ENCODE data around the gene AP1S1.
"Not testable (repeated sequence)": the region's sequence is repeated elsewhere in the genome, so short reads cannot be mapped to it uniquely, and the experiment has no call there.

Gene AP1S1

DNA sequence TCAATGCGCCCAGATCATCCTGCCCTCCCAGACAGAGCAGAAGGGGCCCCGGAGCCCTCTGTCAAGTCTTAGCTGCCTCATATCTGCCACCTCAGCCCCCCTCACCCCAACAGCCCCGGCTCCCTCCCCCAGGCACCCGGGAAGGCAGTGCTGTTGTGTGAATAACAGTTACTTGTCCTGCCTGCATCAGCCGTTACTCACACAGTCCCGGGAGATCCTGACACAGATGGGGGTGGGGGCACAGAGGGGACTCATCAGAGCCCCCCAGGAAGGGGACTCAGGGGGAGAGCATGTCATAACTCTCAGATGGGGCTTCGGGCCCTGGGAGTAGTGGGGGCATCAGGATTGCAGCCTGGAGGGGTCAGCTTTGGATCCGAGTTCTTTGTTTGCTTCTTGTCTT lies 39.8 kb upstream of the AP1S1 start:
- no peaks in the 10 kb centered on the region for H3K4me1 ChIP-seq (ENCODE audit: control insufficient read depth, insufficient read depth, low read length)
- DNase-seq (ENCODE audit: low read depth, low spot score), result no peak
- no peaks in the 10 kb centered on the region for H3K9me3 ChIP-seq (ENCODE audit: control insufficient read depth, insufficient read depth, low read length)
- no peaks in the 10 kb centered on the region for H3K27me3 ChIP-seq (ENCODE audit: control insufficient read depth, insufficient read depth, low read length)
- no CpG with 5 or more reads among the region's 8 CpGs for WGBS (ENCODE audit: insufficient coverage, insufficient read length)
- H3K4me3 ChIP-seq (ENCODE audit: low read length), result no peak overlapping the region
- H3K27ac ChIP-seq (ENCODE audit: low read length), result no peak overlapping the region
- H3K36me3 ChIP-seq (ENCODE audit: control insufficient read depth, insufficient read depth, low read length), result no peaks in the 10 kb centered on the region

DNA sequence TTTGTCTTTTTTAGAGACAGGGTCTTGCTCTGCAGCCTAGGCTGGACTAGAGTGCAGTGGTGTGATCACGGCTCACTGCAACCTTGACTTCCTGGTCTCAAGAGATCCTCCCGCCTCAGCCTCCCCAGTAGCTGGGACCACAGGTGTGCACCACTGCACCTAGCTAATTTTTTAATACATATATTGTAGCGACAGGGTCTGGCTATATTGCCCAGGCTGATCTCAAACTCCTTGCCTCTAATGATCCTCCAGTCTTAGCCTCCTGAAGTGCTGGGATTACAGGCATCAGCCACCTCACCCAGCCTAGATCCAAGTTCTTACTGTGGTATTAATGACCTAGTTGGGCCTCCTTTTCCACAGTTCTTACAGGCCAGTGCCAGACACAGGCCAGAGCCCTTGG lies 39.1 kb upstream of the AP1S1 start:
- Histone ChIP-seq H3K27ac (ENCODE audit: low read length) (no peak overlapping the region), H3K4me1 (ENCODE audit: control insufficient read depth, insufficient read depth, low read length) (0 out of 2 replicates have a peak, but pooled peaks cover 2% of the 10 kb centered on the region), H3K27me3 (ENCODE audit: control insufficient read depth, insufficient read depth, low read length) (no peaks in the 10 kb centered on the region), H3K4me3 (ENCODE audit: low read length) (no peak overlapping the region), H3K9me3 (ENCODE audit: control insufficient read depth, insufficient read depth, low read length) (no peaks in the 10 kb centered on the region), H3K36me3 (ENCODE audit: control insufficient read depth, insufficient read depth, low read length) (no peaks in the 10 kb centered on the region)
- no CpG with 5 or more reads among the region's 3 CpGs for WGBS (ENCODE audit: insufficient coverage, insufficient read length)
- no peak for DNase-seq (ENCODE audit: low read depth, low spot score)

DNA sequence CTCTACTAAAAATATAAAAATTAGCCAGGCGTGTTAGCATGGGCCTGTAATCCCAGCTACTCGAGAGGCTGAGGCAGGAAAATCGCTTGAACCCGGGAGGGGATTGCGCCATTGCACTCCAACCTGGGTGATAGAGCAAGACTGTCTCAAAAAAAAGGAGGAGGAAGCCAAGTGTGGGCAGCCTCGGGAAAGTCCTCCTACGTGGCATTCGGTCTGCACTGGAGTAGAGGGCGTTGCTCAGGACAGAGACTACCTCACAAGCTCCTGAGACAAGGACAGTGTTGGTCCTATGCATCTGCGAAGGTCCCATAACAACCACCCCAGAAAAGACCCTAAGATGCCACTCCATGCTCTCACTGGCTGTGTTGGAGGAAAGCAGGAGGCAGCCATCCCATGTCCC lies 37.4 kb upstream of the AP1S1 start:
- Histone ChIP-seq H3K27ac (ENCODE audit: low read length) (no peak overlapping the region), H3K27me3 (ENCODE audit: control insufficient read depth, insufficient read depth, low read length) (no peaks in the 10 kb centered on the region), H3K9me3 (ENCODE audit: control insufficient read depth, insufficient read depth, low read length) (no peaks in the 10 kb centered on the region), H3K4me3 (ENCODE audit: low read length) (no peak overlapping the region), H3K36me3 (ENCODE audit: control insufficient read depth, insufficient read depth, low read length) (no peaks in the 10 kb centered on the region), H3K4me1 (ENCODE audit: control insufficient read depth, insufficient read depth, low read length) (0 out of 2 replicates have a peak, but pooled peaks cover 3% of the 10 kb centered on the region)
- no CpG with 5 or more reads among the region's 10 CpGs for WGBS (ENCODE audit: insufficient coverage, insufficient read length)
- no peak for DNase-seq (ENCODE audit: low read depth, low spot score)

DNA sequence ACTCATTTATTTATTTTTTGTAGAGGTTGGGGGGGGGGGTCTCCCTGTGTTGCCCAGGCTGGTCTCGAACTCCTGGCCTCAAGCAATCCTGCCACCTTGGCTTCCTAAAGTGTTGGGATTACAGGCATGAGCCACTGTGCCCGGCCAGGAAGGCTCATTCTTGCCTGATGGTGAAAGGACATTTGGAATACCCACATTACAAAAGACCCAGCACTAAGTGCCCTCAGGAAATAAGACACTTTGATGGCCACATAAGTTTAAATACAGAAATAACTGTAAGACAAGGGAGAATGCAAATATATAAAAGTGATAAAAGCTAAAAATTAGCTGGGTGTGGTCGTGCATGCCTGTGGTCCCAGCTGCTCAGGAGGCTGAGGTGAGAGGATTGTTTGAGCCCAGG lies 35.4 kb upstream of the AP1S1 start:
- H3K4me1 ChIP-seq (ENCODE audit: control insufficient read depth, insufficient read depth, low read length), result 0 out of 2 replicates have a peak, but pooled peaks cover 4% of the 10 kb centered on the region
- H3K27ac ChIP-seq (ENCODE audit: low read length), result no peak overlapping the region
- H3K4me3 ChIP-seq (ENCODE audit: low read length), result no peak overlapping the region
- whole genome bisulfite sequencing (ENCODE audit: insufficient coverage, insufficient read length), result no CpG with 5 or more reads among the region's 3 CpGs
- DNase-seq (ENCODE audit: low read depth, low spot score), result no peak
- no peaks in the 10 kb centered on the region for H3K9me3 ChIP-seq (ENCODE audit: control insufficient read depth, insufficient read depth, low read length)
- H3K27me3 ChIP-seq (ENCODE audit: control insufficient read depth, insufficient read depth, low read length), result no peaks in the 10 kb centered on the region
- H3K36me3 ChIP-seq (ENCODE audit: control insufficient read depth, insufficient read depth, low read length), result no peaks in the 10 kb centered on the region

DNA sequence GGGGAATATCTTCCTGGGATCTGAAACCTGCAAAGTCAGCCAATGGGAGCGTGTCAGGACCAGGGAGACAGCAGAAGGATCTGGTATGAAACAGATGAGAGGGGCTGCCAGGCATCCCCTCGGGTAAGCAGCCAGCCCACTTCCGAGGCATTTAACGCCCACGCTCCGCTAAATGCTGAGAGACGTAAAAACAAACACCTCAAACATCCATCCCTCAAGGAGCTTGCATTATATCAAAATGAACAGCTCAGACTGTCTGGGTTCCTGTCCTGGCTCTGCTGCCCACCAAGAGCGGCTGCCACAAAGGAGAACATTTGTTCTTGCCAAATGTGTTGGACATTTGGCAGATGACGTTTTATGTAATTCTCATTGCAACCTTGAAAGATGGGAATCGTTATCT lies 34.4 kb upstream of the AP1S1 start:
- Histone ChIP-seq H3K36me3 (ENCODE audit: control insufficient read depth, insufficient read depth, low read length) (no peaks in the 10 kb centered on the region), H3K27me3 (ENCODE audit: control insufficient read depth, insufficient read depth, low read length) (no peaks in the 10 kb centered on the region), H3K9me3 (ENCODE audit: control insufficient read depth, insufficient read depth, low read length) (no peaks in the 10 kb centered on the region), H3K4me1 (ENCODE audit: control insufficient read depth, insufficient read depth, low read length) (0 out of 2 replicates have a peak, but pooled peaks cover 4% of the 10 kb centered on the region), H3K27ac (ENCODE audit: low read length) (no peak overlapping the region), H3K4me3 (ENCODE audit: low read length) (no peak overlapping the region)
- no CpG with 5 or more reads among the region's 10 CpGs for WGBS (ENCODE audit: insufficient coverage, insufficient read length)
- DNase-seq (ENCODE audit: low read depth, low spot score), result no peak

DNA sequence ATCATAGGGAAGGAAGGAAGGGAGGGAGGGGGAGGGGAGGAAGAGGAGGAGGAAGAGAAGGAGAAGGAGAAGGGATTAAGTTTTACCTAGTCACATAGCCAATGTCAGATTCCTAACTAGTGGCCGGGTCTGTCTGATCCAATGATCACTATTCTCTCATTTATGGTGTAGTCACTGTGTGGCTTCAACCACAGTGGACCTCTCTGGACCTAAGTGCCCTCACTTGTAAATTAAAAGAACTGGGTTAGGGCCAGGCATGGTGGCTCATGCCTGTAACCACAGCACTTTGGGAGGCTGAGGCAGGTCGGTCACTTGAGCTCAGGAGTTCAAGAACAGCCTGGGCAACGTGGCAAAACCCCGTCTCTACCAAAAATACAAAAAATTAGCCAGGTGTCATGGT lies 34.0 kb upstream of the AP1S1 start:
- H3K4me1 ChIP-seq (ENCODE audit: control insufficient read depth, insufficient read depth, low read length), result 0 out of 2 replicates have a peak, but pooled peaks cover 4% of the 10 kb centered on the region
- WGBS (ENCODE audit: insufficient coverage, insufficient read length), result no CpG with 5 or more reads among the region's 4 CpGs
- DNase-seq (ENCODE audit: low read depth, low spot score), result no peak
- no peak overlapping the region for H3K27ac ChIP-seq (ENCODE audit: low read length)
- H3K27me3 ChIP-seq (ENCODE audit: control insufficient read depth, insufficient read depth, low read length), result no peaks in the 10 kb centered on the region
- H3K9me3 ChIP-seq (ENCODE audit: control insufficient read depth, insufficient read depth, low read length), result no peaks in the 10 kb centered on the region
- no peak overlapping the region for H3K4me3 ChIP-seq (ENCODE audit: low read length)
- H3K36me3 ChIP-seq (ENCODE audit: control insufficient read depth, insufficient read depth, low read length), result no peaks in the 10 kb centered on the region

DNA sequence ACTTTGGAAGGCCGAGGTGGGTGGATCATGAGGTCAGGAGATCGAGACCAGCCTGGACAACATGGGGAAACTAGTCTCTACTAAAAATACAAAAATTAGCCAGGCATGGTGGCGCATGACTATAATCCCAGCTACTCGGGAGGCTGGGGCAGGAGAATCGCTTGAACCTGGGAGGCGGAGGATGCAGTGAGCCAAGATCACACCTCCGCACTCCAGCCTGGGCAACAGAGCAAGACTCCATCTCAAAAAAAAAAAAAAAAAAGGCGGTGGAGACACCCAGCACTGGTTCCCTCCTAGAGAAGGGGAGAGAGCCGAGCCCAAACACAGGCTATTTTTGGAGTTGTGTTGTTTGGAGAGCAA lies 32.7 kb upstream of the AP1S1 start:
- H3K27ac ChIP-seq (ENCODE audit: low read length); H3K9me3 ChIP-seq (ENCODE audit: control insufficient read depth, insufficient read depth, low read length); H3K36me3 ChIP-seq (ENCODE audit: control insufficient read depth, insufficient read depth, low read length); H3K4me1 ChIP-seq (ENCODE audit: control insufficient read depth, insufficient read depth, low read length); DNase-seq (ENCODE audit: low read depth, low spot score); H3K27me3 ChIP-seq (ENCODE audit: control insufficient read depth, insufficient read depth, low read length); H3K4me3 ChIP-seq (ENCODE audit: low read length): not testable (repeated sequence)
- WGBS (ENCODE audit: insufficient coverage, insufficient read length), result no CpG with 5 or more reads among the region's 9 CpGs

DNA sequence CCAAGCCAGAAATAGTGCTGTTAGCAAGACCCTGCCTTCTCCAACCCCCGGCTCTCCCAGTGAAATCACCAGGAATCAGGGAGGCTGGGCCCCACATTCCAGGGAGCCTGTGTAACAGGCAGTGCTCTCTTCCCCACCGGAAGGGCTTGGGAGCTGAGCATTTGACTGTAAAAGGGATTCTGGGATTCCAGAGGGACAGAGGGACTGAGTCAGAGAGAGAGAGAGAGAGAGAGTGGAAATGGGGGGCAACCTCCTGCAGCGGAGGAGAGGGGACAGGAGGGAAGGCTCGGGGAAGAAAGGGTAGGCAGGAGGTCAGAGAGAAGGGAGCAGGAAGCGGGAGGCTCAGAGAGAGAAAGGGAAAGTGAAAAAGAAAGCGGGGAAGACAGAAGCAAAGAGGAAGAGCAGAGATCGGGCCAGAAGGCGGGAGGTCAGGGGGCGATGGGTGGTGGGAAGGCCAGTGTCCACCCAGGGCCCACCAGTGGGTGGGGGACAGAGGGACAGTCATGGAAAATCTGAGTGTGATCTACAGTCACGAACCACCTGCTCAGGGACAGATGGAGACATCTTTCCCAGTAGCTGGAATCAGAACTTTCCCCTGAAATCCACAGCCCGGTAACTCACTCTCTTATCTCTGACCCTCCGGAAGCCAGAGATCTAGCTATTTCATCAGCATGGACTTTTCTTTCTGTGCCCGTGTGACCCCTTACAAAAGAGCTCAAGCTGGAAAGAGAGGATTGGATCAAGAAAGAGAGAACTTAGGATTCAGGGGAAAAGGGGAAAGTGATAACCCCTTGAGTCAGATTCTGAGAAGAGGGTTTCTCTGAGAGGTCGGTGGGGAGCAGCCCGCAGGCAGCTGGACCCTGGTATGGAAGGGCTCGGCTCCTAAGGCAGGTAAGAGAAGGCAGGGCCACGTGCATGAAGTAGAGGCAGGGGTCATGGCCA lies 32.0 kb upstream of the AP1S1 start:
- Histone ChIP-seq H3K4me3 (ENCODE audit: low read length) (no peak overlapping the region), H3K27ac (ENCODE audit: low read length) (no peak overlapping the region), H3K9me3 (ENCODE audit: control insufficient read depth, insufficient read depth, low read length) (no peaks in the 10 kb centered on the region), H3K27me3 (ENCODE audit: control insufficient read depth, insufficient read depth, low read length) (no peaks in the 10 kb centered on the region), H3K4me1 (ENCODE audit: control insufficient read depth, insufficient read depth, low read length) (peaks cover 7% of the 10 kb centered on the region; the same call in 1 of the 2 replicates), H3K36me3 (ENCODE audit: control insufficient read depth, insufficient read depth, low read length) (no peaks in the 10 kb centered on the region)
- DNase-seq (ENCODE audit: low read depth, low spot score), result no peak
- WGBS (ENCODE audit: insufficient coverage, insufficient read length), result no CpG with 5 or more reads among the region's 17 CpGs

DNA sequence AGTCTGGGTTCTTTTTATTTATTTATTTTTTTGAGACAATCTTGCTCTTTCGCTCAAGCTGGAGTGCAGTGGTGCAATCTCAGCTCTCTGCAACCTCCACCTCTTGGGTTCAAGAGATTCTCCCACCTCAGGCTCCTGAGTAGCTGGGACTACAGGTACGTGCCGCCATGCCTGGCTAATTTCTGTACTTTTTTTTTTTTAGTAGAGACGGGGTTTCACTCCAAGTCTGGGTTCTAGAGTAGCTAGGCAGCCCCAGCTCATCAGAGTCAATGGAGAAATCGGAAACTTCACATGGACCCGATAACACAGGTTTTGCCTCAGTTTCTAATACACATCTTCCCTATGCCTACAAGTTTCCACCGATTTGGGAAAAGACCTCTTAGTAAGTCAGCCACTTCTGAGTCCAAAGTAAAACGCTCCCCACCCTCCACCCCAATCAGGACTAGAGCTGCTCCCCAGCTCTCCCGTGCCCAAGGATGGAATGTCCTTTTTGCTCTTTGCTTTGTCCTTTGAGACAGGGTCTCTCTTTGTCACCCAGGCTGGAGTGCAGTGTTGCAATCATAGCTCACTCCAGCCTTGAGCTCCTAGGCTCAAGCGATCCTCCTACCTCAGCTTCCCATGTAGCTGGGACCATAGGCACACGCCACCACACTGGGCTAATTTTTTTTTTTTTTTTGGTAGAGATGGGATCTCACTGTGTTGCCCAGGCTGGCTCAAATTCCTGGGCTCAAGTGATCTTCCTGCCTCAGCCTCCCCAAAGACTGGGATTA lies 31.2 kb upstream of the AP1S1 start:
- Histone ChIP-seq H3K4me3 (ENCODE audit: low read length) (no peak overlapping the region), H3K4me1 (ENCODE audit: control insufficient read depth, insufficient read depth, low read length) (peaks cover 7% of the 10 kb centered on the region; the same call in 1 of the 2 replicates), H3K27me3 (ENCODE audit: control insufficient read depth, insufficient read depth, low read length) (no peaks in the 10 kb centered on the region), H3K36me3 (ENCODE audit: control insufficient read depth, insufficient read depth, low read length) (no peaks in the 10 kb centered on the region), H3K9me3 (ENCODE audit: control insufficient read depth, insufficient read depth, low read length) (no peaks in the 10 kb centered on the region), H3K27ac (ENCODE audit: low read length) (no peak overlapping the region)
- no peak for DNase-seq (ENCODE audit: low read depth, low spot score)
- no CpG with 5 or more reads among the region's 11 CpGs for WGBS (ENCODE audit: insufficient coverage, insufficient read length)

DNA sequence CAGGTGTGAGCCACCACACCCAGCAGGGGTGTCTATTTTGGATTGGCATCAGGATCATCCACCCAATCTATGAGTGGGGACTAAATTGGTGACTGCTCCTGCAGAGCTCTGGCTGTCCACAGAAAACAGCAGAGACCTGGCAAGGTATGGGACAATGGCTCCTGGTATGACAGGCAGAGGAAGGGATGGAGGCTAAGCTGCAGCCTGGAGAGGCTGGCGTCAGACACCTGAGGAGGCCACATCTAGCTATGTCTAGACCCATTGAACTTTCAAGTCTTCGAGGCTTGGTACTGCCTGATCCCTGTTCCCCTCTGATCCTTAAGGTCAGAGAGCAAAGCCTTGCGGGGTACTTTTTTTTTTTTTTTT lies 30.6 kb upstream of the AP1S1 start:
- Histone ChIP-seq H3K4me3 (ENCODE audit: low read length) (no peak overlapping the region), H3K9me3 (ENCODE audit: control insufficient read depth, insufficient read depth, low read length) (no peaks in the 10 kb centered on the region), H3K36me3 (ENCODE audit: control insufficient read depth, insufficient read depth, low read length) (no peaks in the 10 kb centered on the region), H3K4me1 (ENCODE audit: control insufficient read depth, insufficient read depth, low read length) (peaks cover 9% of the 10 kb centered on the region), H3K27me3 (ENCODE audit: control insufficient read depth, insufficient read depth, low read length) (no peaks in the 10 kb centered on the region), H3K27ac (ENCODE audit: low read length) (no peak overlapping the region)
- no CpG with 5 or more reads among the region's 3 CpGs for WGBS (ENCODE audit: insufficient coverage, insufficient read length)
- DNase-seq (ENCODE audit: low read depth, low spot score), result no peak
